ENCODE measurements around the gene POLR3H.

DNA sequence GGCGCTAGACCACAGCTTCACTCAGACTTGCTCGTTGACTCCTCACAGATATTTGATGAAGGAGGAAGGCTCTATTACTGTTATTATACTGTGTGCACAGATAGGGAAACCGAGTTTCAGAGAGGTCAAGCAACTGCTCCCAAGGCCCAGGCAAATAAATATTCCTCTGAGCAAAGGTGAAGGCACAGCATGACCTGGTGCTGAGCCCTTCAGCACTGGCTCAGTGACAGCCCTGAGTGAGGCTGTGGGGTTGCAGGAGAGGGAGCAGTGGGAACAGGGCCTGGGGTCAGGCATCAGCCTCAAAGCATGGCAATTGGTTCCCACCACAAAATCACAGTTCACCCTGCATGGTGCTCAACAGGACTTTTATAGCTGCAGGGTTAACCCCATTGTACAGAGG, 7.1 kb downstream of the POLR3H start:
- TF ChIP-seq, protein P1, sequence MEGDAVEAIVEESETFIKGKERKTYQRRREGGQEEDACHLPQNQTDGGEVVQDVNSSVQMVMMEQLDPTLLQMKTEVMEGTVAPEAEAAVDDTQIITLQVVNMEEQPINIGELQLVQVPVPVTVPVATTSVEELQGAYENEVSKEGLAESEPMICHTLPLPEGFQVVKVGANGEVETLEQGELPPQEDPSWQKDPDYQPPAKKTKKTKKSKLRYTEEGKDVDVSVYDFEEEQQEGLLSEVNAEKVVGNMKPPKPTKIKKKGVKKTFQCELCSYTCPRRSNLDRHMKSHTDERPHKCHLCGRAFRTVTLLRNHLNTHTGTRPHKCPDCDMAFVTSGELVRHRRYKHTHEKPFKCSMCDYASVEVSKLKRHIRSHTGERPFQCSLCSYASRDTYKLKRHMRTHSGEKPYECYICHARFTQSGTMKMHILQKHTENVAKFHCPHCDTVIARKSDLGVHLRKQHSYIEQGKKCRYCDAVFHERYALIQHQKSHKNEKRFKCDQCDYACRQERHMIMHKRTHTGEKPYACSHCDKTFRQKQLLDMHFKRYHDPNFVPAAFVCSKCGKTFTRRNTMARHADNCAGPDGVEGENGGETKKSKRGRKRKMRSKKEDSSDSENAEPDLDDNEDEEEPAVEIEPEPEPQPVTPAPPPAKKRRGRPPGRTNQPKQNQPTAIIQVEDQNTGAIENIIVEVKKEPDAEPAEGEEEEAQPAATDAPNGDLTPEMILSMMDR (IDR thresholded peaks at IDR 0.05), result no peak
- no peak for TF ChIP-seq EZH2 (IDR thresholded peaks at IDR 0.05; ENCODE audit: borderline replicate concordance, insufficient read depth, low read depth, low read length, poor library complexity, severe bottlenecking)

All from B cell (primary cell).